ENCODE results near the gene RHBG. TPM values are rescaled to one million over a fixed set of nuclear protein-coding genes. Genes with fewer than 3 reads are reported as not detected.

RHBG gene
- total RNA-seq, 2 donors from 2014 or later, result 0.85 TPM; not detected in 1

GRCh38 chr1:156386134-156386901 is 17.3 kb downstream of the RHBG start:
- no peaks in the 10 kb centered on the region for H3K9me3 ChIP-seq
- H3K4me1 ChIP-seq (replicated peaks), result no peaks in the 10 kb centered on the region
- H3K27me3 ChIP-seq (replicated peaks; ENCODE audit: insufficient read depth), result peaks cover 17% of the 10 kb centered on the region
- intact Hi-C loops (cut with DNase I), result loop anchor here (5.0 to 10.0 kb wide), 2 partner anchors 228 to 271 kb away; partner anchors contain the start of gene HAPLN2
- no peak for TF ChIP-seq CTCF (IDR thresholded peaks at IDR 0.05)
- no peak for TF ChIP-seq POLR2AphosphoS5 (IDR thresholded peaks at IDR 0.05)
- TF ChIP-seq POLR2A (IDR thresholded peaks at IDR 0.05), result no peak
- 87% methylated on average over 6 of the region's 6 CpGs for WGBS
- no peak overlapping the region for H3K27ac ChIP-seq
- no peaks in the 10 kb centered on the region for H3K36me3 ChIP-seq
- no peak for DNase-seq (ENCODE audit: low spot score)
- no peak overlapping the region for H3K4me3 ChIP-seq

DNA sequence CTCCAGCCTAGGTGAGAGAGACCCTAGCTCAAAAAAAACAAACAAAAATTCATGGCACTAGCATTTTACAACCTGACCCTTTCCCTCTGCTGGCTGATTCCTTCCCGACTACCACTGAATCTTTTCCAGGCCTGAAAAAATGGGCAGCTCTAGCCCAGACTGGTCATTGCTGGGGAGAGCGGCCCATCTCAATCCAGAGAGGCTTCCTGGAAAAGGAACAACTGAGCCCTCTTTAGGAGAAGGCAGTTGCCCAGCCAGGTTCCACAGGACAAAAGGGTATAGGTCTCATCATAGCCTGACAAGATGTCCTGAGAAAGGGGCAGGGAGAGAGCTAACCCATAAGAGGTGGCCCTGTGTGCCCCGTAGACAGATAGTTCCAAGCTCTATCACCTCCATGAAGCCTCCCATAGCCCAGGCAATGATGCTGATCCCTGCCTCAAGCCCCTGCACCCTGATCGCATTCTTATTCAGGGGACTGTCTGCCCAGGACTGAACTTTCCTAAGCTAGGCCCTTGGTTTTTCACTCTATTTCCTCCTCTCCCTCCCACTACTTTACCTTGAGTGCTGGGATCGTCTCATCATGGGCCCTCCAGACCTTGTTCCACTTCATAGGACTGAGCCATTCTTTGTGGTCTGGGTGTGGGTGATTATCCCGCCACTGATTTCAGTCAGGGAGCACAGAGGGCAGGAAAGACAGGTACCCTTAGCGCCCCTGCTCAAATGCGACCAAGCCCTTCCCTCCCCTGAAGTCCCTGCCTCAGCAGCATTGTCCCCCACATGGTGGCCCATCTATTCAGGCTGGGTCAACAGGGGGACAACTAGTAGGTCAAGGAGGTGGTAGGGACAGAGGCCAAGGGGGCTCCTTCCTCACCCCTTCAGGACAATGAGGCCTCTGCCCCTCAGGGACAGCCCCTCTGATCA is 18.2 kb downstream of the RHBG start:
- WGBS, result 96% methylated on average over 8 of the region's 8 CpGs

DNA sequence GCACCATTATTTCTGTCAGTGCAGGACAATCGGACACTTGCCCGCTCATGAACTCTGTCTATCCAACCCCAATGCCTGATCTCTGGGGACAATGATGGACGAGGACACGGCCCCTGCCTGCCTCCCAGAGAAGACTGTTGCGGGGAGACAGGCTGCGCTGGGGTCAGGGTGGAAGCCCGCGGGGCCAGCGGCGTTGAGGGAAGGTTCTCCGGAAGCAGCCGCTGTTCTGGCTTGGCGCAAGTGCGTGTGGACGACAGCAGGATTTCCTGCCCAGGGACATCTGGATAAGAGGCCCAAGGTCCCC is 18.8 kb downstream of the RHBG start:
- Histone ChIP-seq H3K4me1 (replicated peaks) (no peaks in the 10 kb centered on the region), H3K27me3 (replicated peaks; ENCODE audit: insufficient read depth) (peaks cover 17% of the 10 kb centered on the region), H3K36me3 (no peaks in the 10 kb centered on the region), H3K27ac (no peak overlapping the region), H3K9me3 (no peaks in the 10 kb centered on the region), H3K4me3 (no peak overlapping the region)
- intact Hi-C loops (cut with DNase I), result loop anchor here (5.0 to 10.0 kb wide), 2 partner anchors 227 to 269 kb away; partner anchors contain the start of gene HAPLN2
- 39% methylated on average over 13 of the region's 15 CpGs for WGBS
- DNase-seq (ENCODE audit: low spot score), result no peak
- TF ChIP-seq POLR2AphosphoS5 (IDR thresholded peaks at IDR 0.05) (no peak), CTCF (IDR thresholded peaks at IDR 0.05) (no peak), POLR2A (IDR thresholded peaks at IDR 0.05) (no peak)

More for the DNA sequence above, 18.2 kb downstream of the RHBG start:
- no peak overlapping the region for H3K4me3 ChIP-seq
- no peaks in the 10 kb centered on the region for H3K9me3 ChIP-seq
- H3K27ac ChIP-seq, result no peak overlapping the region
- no peaks in the 10 kb centered on the region for H3K36me3 ChIP-seq
- no peak for DNase-seq (ENCODE audit: low spot score)
- intact Hi-C loops (cut with DNase I), result loop anchor here (5.0 to 10.0 kb wide), 2 partner anchors 228 to 270 kb away; partner anchors contain the start of gene HAPLN2
- TF ChIP-seq CTCF (IDR thresholded peaks at IDR 0.05) (no peak), POLR2A (IDR thresholded peaks at IDR 0.05) (no peak), POLR2AphosphoS5 (IDR thresholded peaks at IDR 0.05) (no peak)
- no peaks in the 10 kb centered on the region for H3K4me1 ChIP-seq (replicated peaks)
- peaks cover 17% of the 10 kb centered on the region for H3K27me3 ChIP-seq (replicated peaks; ENCODE audit: insufficient read depth)

- 8% methylated on average over 72 of the region's 73 CpGs for WGBS
- Histone ChIP-seq H3K4me3 (peak overlapping the region in 1 of 2 donors; percentile 4), H3K27me3 (replicated peaks; ENCODE audit: insufficient read depth) (peaks cover 17% of the 10 kb centered on the region), H3K27ac (no peak overlapping the region), H3K4me1 (replicated peaks) (no peaks in the 10 kb centered on the region), H3K9me3 (no peaks in the 10 kb centered on the region), H3K36me3 (no peaks in the 10 kb centered on the region)
- intact Hi-C loops (cut with DNase I), result loop anchor here (5.0 to 10.0 kb wide), 2 partner anchors 226 to 269 kb away; partner anchors contain the start of gene HAPLN2
- no peak for TF ChIP-seq CTCF (IDR thresholded peaks at IDR 0.05)
- no peak for TF ChIP-seq POLR2AphosphoS5 (IDR thresholded peaks at IDR 0.05)
- no peak for TF ChIP-seq POLR2A (IDR thresholded peaks at IDR 0.05)
- no peak for DNase-seq (ENCODE audit: low spot score)
Measured at GRCh38 chr1:156388174-156389137, 19.4 kb downstream of the RHBG start.

Measured in prostate gland (tissue), 2 donors.